Ishikawa (cell line): ENCODE data around the gene CWF19L2.

Source experiments
- CREB1 ChIP-seq: IDR thresholded peaks from 2 replicates; pipeline ENCODE4 v1.6.1; 2012; ENCODE audit warnings: low read depth
- EP300 ChIP-seq: IDR thresholded peaks from 2 replicates; pipeline ENCODE4 v1.6.1; 2012; ENCODE audit warnings: borderline replicate concordance
- FOXM1 ChIP-seq: IDR thresholded peaks from 2 replicates; pipeline ENCODE4 v1.6.1; 2012; ENCODE audit warnings: low read depth, borderline replicate concordance
- NFIC ChIP-seq: IDR thresholded peaks from 2 replicates; pipeline ENCODE4 v1.6.1; 2012
- RAD21 ChIP-seq: IDR thresholded peaks from 2 replicates; pipeline ENCODE4 v1.6.1; 2012; ENCODE audit warnings: low read depth
- TEAD4 ChIP-seq: IDR thresholded peaks from 2 replicates; pipeline ENCODE4 v1.6.1; 2012
- ZBTB7A ChIP-seq: IDR thresholded peaks from 2 replicates; pipeline ENCODE4 v1.6.1; 2012; ENCODE audit warnings: low read depth
- TF ChIP-seq, protein P1 (sequence below): IDR thresholded peaks from 2 replicates; pipeline ENCODE4 v1.6.1; 2012; ENCODE audit warnings: low read depth, mild to moderate bottlenecking
- TF ChIP-seq, protein P2 (sequence below): IDR thresholded peaks from 2 replicates; pipeline ENCODE4 v1.6.1; 2012
- TF ChIP-seq, protein P3 (sequence below): IDR thresholded peaks from 2 replicates; pipeline ENCODE4 v1.6.1; 2012

DNA sequence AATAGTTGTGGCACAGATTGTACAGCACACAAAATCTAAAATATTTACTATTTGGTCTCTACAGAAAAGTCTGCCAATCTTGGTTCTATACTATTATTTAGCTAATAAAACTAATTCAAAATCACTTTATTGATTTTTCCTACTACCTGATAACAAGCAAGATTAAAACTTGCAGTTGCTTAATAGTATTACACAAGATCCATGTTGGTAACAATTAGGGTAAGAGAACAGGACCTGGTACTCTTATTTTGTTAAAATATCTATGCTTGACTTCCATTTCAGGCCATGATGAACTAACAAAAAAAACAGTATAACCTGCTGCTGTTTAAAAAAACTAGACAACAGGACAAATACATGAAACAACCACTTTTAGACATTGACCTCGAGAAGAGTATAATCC lies 52.4 kb downstream of the CWF19L2 start:
- TF ChIP-seq ZBTB7A (no peak), NFIC (no peak), TEAD4 (no peak), CREB1 (no peak), FOXM1 (no peak), RAD21 (no peak), EP300 (no peak)
- TF ChIP-seq, protein P1, sequence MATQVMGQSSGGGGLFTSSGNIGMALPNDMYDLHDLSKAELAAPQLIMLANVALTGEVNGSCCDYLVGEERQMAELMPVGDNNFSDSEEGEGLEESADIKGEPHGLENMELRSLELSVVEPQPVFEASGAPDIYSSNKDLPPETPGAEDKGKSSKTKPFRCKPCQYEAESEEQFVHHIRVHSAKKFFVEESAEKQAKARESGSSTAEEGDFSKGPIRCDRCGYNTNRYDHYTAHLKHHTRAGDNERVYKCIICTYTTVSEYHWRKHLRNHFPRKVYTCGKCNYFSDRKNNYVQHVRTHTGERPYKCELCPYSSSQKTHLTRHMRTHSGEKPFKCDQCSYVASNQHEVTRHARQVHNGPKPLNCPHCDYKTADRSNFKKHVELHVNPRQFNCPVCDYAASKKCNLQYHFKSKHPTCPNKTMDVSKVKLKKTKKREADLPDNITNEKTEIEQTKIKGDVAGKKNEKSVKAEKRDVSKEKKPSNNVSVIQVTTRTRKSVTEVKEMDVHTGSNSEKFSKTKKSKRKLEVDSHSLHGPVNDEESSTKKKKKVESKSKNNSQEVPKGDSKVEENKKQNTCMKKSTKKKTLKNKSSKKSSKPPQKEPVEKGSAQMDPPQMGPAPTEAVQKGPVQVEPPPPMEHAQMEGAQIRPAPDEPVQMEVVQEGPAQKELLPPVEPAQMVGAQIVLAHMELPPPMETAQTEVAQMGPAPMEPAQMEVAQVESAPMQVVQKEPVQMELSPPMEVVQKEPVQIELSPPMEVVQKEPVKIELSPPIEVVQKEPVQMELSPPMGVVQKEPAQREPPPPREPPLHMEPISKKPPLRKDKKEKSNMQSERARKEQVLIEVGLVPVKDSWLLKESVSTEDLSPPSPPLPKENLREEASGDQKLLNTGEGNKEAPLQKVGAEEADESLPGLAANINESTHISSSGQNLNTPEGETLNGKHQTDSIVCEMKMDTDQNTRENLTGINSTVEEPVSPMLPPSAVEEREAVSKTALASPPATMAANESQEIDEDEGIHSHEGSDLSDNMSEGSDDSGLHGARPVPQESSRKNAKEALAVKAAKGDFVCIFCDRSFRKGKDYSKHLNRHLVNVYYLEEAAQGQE = no peak
- TF ChIP-seq, protein P2, sequence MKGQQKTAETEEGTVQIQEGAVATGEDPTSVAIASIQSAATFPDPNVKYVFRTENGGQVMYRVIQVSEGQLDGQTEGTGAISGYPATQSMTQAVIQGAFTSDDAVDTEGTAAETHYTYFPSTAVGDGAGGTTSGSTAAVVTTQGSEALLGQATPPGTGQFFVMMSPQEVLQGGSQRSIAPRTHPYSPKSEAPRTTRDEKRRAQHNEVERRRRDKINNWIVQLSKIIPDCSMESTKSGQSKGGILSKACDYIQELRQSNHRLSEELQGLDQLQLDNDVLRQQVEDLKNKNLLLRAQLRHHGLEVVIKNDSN = no peak
- TF ChIP-seq, protein P3, sequence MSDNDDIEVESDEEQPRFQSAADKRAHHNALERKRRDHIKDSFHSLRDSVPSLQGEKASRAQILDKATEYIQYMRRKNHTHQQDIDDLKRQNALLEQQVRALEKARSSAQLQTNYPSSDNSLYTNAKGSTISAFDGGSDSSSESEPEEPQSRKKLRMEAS = no peak
